EL (cell line): ENCODE data around the gene ZBTB46.
A peak's percentile ranks its signal among the peaks of the same experiment; 100 is the strongest.

Experiments
- DNase-seq: peaks from one replicate; pipeline ENCODE4 v3.0.0-alpha.2; 2016

ZBTB46 gene

GRCh38 chr20:63836458-63837344, 5.6 kb upstream of the ZBTB46 start:
- no peak for DNase-seq

- peak; percentile 99 for DNase-seq
Observed at GRCh38 chr20:63835021-63835858, 4.2 kb upstream of the ZBTB46 start.

GRCh38 chr20:63834491-63834880, 3.4 kb upstream of the ZBTB46 start:
- no peak for DNase-seq

DNA sequence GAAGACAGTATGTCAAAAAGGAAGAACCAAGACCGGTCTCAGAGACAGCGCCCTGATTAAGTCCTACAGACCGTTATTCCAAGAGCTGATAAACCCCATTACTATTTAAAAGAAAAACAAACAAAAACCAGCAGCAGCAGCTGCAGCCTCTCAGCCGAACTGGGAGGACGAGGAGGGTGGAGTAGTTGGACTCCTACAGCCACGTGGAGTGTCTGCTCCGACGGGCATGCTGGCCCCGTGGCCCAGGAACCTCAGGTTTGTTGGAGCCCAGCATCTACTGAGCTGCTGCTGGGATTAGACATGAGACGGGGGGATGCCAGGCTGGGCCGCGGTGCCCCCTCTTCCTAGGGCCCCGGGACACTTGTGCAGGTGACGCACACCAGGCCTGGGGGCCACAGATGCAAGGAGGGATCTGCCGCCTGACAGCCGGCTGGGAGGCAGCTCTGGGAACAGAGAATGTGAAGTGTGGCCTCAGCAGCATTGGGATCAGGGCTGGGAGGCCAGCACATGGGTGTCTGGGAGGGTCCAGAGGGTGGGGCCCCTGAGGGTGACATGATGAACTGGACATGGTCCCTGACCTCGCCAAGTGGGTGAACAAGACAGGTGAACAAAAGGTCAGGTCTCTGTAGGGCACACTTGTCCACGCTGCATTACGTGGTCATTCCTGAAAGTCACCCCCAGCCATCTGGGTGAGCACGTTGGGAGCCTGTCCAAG, 2.9 kb upstream of the ZBTB46 start:
- peak; percentile 62 for DNase-seq

- peak; percentile 28 for DNase-seq
Observed at GRCh38 chr20:63831993-63832686, 1.1 kb upstream of the ZBTB46 start.

GRCh38 chr20:63831646-63831992, 555 bp upstream of the ZBTB46 start:
- DNase-seq = no peak

- no peak for DNase-seq
Observed at GRCh38 chr20:63829945-63830835, 874 bp downstream of the ZBTB46 start.

DNA sequence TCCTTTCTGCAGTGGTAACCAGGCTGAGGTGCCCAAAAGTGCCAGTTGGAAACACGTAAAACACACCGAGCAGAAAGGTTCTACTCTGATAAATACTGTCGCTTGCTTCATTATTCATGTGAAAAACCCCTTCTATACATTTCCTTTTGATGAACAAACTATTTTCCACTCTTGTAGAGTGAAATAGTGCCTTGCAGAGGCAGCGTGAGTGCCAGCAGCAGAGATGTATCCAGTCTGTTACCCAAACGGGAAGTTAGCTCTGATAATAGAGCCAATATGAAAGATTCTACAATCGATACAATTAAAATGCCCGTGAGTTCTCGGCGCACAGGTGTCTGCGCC, 1.5 kb downstream of the ZBTB46 start:
- no peak for DNase-seq

- no peak for DNase-seq
Observed at GRCh38 chr20:63828951-63829350, 2.1 kb downstream of the ZBTB46 start.

DNA sequence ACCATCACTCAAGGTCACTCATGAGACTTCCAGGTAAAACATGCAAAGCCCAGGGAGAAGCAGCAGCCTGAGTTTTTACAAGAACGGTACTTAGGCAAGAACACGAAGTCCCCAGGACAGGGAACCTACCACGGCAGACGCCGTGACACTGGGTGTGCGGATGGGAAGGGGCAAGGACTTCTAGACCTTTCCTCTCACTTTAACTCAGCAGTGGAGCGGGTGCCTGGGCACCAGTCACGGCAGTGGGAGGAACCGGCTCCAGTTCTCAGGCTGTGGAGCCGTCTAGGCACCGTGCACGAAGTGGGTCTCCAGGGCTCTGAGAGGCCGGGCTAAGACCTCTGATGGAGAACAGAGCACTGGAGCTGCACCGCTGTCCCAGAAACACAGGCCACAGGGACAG, 2.5 kb downstream of the ZBTB46 start:
- no peak for DNase-seq

DNA sequence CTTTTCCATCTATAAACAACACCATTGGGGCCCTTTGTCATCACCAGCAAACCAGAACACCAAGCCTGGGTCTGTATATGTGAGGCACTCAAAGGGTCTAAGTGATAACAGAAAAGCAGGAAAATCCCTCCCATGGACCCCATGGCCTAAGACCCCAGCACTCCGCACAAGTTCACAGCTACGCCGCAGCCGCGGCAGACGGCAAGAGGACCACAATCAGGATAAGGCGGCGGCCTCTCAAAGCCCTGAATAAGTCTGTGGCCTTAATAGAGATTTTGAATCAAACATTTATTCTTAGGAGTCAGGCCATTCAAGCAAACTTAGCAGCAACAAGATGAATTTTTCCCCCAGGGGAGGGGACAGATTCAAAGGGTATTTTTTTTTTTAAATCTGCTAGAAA, 2.9 kb downstream of the ZBTB46 start:
- DNase-seq = no peak

- DNase-seq = no peak
Observed at GRCh38 chr20:63826753-63827152, 4.3 kb downstream of the ZBTB46 start.

DNA sequence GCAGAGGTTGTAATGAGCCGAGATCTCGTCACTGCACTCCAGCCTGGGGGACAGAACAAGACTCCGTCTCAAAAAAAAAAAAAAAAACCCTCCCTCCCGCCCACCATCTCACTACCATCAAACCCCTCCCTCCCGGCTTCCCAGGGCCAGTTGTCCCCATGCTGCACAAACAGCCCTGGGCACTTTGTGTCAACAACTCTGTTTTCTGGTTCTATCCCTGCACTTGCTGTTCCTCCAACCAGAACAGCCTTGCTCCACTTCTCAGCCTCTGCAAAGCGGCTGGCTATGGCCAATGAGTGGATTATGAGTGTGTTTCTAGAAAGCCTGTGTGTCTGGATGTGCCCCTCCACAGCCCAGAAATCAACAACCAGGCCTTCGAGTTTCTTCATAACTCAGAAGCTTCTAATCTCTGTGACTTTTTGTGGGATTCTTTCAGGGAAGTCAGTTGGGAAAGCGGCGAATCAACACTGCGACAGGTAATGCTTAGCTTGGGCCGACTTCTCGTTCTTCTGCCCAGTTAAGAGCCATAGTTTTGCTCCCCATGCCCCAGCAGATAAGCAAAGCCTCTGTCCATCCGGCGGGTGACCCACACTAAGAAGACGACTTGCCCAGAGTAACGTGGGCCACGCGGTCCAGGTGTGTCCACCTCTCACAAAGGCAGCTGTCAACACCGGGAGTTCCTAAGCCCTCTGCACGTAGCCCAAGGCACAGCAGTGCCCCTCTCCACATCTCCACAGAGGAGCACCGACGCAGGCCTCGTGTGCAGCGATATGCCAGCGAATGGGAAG, 5.5 kb downstream of the ZBTB46 start:
- DNase-seq = no peak

DNA sequence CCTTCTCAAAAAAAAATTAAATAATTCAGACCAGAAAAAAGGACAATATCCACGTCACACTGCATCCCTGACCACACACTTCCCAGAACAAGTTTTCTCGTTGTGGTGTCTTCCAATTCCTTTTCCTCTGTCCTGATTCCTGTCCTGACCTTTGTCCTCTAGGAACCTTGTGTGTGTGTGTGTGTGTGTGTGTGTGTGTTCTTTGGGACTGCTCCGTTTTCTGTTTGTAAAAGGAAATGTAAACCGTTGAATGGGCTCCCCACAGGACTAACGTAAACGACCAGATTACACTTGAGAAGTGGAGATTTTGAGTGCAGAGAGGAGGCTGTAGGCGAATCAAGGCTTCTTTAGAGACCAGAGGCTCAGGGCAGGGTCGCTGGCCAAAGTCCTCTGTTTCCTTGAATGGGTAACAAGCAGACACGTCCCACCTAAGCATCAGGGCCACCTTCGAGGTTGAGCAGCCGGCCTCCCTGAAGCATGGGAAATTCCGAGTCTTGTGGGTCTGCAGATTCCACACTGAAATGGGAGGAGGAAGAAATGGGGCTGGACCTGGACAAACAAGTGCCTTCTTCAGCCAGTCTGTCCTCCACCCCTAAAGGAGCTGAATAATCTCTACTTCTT, 7.3 kb downstream of the ZBTB46 start:
- no peak for DNase-seq

GRCh38 chr20:63822276-63822696, 8.8 kb downstream of the ZBTB46 start:
- DNase-seq = no peak

- DNase-seq = no peak
Observed at GRCh38 chr20:63821811-63822210, 9.3 kb downstream of the ZBTB46 start.

DNA sequence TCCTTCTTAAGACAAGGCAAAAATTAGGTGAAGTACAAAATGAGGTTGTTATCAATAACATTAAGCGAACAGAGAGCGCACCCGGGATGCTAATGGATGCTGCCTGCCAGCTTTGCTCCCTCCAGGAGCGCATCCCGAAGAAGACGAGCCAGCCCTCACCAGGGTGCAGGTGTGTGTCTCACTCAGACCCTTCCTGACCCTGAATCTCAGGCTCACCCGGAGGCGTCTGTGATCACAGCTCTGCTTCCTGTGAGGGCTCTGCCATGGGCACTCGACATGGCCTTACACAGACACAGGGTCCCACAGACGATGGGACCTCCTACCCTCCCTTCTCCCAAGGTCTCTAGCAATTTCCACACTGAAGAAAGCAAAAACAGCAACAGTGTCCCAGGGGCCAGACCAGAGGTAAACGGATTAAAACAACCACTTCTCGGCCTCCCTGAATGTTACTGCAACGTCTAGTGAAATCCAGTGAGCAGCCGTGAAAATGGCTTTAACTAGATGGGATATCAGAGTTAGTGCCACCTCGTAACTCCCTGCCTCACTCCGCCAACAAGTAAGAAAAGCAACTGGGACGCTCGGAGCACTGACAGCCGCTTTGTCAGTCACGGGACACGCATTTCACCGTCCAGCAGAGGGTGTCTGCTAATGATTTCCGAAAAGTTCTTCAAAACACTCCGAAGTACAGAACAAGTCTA, 11.7 kb downstream of the ZBTB46 start:
- peak; percentile 39 for DNase-seq

- DNase-seq = no peak
Observed at GRCh38 chr20:63815615-63816253, 15.3 kb downstream of the ZBTB46 start.

GRCh38 chr20:63814891-63815614, 16.0 kb downstream of the ZBTB46 start:
- no peak for DNase-seq
